ENCODE results near the gene KIN. TPM values are rescaled to one million over a fixed set of nuclear protein-coding genes. Genes with fewer than 3 reads are reported as not detected.

Gene KIN
- total RNA-seq, 1 donor from 2014 or later, result 12.9 TPM

DNA sequence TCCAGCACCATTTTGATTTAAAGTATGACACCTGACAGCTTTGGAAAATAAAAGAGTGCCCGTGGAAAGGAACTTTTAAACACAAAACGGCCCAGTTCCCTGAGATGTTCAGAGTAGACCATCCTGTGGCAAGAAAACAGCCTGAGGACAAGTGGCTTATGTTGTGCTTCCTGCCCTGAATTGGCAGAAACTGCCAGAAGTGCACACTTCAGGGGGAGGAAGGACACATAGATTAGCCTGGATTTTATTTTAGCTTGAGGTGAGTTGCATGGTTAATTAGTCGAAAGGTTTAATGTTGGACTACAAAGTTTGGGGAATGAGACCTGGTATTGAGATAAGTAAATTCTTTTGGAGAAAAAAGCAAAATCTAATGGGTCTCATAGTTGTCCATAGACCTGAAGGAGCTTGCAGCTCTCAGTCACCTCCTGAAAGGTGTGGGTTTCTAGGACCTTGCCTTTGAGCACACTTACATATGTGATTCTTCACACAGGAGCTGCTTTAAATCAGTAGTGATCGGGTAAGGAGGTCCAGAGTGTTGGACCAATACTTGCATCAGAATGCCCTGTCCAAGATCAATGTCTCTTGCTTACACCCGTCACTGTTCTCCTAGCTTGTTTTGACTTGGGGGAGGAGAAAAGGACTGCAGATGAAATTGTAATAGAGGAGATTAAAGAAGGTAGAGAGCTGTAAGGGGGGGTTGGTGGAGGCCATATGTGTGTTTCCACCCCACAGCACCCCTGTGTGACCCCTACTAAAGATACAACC, 79.8 kb downstream of the KIN start:
- Mint-ChIP-seq H3K27me3 (ENCODE audit: unreplicated experiment) (no peaks in the 10 kb centered on the region), H3K4me1 (ENCODE audit: low read depth, unreplicated experiment) (no peaks in the 10 kb centered on the region), H3K27ac (ENCODE audit: unreplicated experiment) (no peak overlapping the region), H3K36me3 (ENCODE audit: unreplicated experiment) (no peaks in the 10 kb centered on the region), H3K9me3 (ENCODE audit: unreplicated experiment) (no peaks in the 10 kb centered on the region), H3K4me3 (ENCODE audit: unreplicated experiment) (no peak overlapping the region)
- no peak for DNase-seq
- TF ChIP-seq, protein P1, sequence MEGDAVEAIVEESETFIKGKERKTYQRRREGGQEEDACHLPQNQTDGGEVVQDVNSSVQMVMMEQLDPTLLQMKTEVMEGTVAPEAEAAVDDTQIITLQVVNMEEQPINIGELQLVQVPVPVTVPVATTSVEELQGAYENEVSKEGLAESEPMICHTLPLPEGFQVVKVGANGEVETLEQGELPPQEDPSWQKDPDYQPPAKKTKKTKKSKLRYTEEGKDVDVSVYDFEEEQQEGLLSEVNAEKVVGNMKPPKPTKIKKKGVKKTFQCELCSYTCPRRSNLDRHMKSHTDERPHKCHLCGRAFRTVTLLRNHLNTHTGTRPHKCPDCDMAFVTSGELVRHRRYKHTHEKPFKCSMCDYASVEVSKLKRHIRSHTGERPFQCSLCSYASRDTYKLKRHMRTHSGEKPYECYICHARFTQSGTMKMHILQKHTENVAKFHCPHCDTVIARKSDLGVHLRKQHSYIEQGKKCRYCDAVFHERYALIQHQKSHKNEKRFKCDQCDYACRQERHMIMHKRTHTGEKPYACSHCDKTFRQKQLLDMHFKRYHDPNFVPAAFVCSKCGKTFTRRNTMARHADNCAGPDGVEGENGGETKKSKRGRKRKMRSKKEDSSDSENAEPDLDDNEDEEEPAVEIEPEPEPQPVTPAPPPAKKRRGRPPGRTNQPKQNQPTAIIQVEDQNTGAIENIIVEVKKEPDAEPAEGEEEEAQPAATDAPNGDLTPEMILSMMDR (IDR thresholded peaks at IDR 0.05; ENCODE audit: partially characterized antibody, unreplicated experiment), result no peak

DNA sequence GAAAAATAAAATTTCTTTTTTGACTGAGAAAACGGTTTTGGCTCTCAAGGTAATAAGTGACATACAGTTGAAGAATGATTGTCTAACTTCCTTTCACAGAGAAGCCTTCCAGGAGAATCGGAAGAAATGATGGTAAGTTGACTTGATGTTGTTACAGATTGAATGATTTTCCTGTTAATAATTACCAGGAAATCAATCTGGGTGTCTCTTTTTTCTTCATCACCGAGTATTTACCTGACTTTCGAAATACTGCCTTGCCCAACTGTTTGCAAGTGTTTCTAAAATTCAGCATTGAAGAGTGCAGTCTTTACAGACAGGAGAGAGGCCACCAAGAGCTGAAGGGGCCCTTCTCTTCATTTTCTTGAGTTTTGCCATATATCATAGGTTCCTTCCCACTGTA, 80.7 kb downstream of the KIN start:
- no peak overlapping the region for H3K27ac Mint-ChIP-seq (ENCODE audit: unreplicated experiment)
- no peak for DNase-seq
- H3K27me3 Mint-ChIP-seq (ENCODE audit: unreplicated experiment), result no peaks in the 10 kb centered on the region
- H3K36me3 Mint-ChIP-seq (ENCODE audit: unreplicated experiment), result no peaks in the 10 kb centered on the region
- H3K4me1 Mint-ChIP-seq (ENCODE audit: low read depth, unreplicated experiment), result no peaks in the 10 kb centered on the region
- no peaks in the 10 kb centered on the region for H3K9me3 Mint-ChIP-seq (ENCODE audit: unreplicated experiment)
- TF ChIP-seq, protein P1 (IDR thresholded peaks at IDR 0.05; ENCODE audit: partially characterized antibody, unreplicated experiment), result no peak
- H3K4me3 Mint-ChIP-seq (ENCODE audit: unreplicated experiment), result no peak overlapping the region

DNA sequence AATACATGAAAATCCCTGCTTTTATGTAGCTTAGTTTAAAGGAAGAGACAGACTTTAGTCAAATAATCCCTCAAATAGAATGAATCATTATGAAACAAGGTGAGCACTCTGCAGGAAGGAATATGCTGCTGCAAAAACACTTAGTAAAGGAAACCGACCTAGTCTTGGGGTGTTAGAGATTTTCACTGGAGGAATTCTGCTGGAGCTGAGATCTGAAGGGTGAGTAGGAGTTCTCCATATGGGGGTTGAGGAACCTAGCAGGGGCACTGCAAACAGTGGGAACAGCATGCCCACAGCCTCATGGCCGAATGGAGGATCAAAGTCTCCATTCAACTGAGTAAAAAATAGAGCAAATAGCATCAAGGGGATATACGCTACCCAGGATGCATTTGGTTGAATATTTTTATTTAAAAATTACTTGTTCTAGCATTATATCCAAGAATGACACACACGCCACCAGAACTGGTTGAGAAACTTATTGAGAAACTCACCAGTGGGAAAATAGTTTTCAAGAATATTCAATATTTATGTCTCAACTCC, 81.2 kb downstream of the KIN start:
- Mint-ChIP-seq H3K36me3 (ENCODE audit: unreplicated experiment) (no peaks in the 10 kb centered on the region), H3K4me1 (ENCODE audit: low read depth, unreplicated experiment) (no peaks in the 10 kb centered on the region)

DNA sequence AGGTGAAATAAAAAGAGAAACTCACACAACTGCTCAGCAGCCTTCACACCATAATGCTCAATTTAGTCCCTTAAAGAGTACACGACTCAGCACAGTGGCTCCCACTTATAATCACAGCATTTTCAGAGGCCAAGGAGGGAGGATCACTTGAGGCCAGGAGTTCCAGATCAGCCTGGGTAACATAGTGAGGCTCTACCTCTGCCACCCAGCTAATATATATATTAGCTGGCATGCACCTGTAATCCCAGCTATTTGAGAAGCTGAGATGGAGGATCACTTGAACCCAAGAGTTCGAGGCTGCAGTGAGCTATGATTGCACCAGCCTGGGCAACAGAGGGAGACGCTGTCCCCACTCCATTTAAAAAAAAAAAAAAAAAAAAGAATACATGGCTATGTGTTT, 82.5 kb downstream of the KIN start:
- Mint-ChIP-seq H3K36me3 (ENCODE audit: unreplicated experiment) (no peaks in the 10 kb centered on the region), H3K4me1 (ENCODE audit: low read depth, unreplicated experiment) (no peaks in the 10 kb centered on the region), H3K9me3 (ENCODE audit: unreplicated experiment) (no peaks in the 10 kb centered on the region), H3K27ac (ENCODE audit: unreplicated experiment) (no peak overlapping the region), H3K27me3 (ENCODE audit: unreplicated experiment) (no peaks in the 10 kb centered on the region), H3K4me3 (ENCODE audit: unreplicated experiment) (no peak overlapping the region)
- DNase-seq, result no peak
- TF ChIP-seq, protein P1 (IDR thresholded peaks at IDR 0.05; ENCODE audit: partially characterized antibody, unreplicated experiment), result no peak

More for the DNA sequence above, 81.2 kb downstream of the KIN start:
- no peak overlapping the region for H3K4me3 Mint-ChIP-seq (ENCODE audit: unreplicated experiment)
- TF ChIP-seq, protein P1 (IDR thresholded peaks at IDR 0.05; ENCODE audit: partially characterized antibody, unreplicated experiment), result no peak
- H3K9me3 Mint-ChIP-seq (ENCODE audit: unreplicated experiment), result no peaks in the 10 kb centered on the region
- no peak overlapping the region for H3K27ac Mint-ChIP-seq (ENCODE audit: unreplicated experiment)
- no peaks in the 10 kb centered on the region for H3K27me3 Mint-ChIP-seq (ENCODE audit: unreplicated experiment)
- DNase-seq, result no peak

Data from glutamatergic neuron (in vitro differentiated cells).